ENCODE data around the gene CNTLN.

Gene CNTLN

GRCh38 chr9:17322882-17323864 is 188.3 kb downstream of the CNTLN start:
- no peak for TF ChIP-seq CTCF (IDR thresholded peaks at IDR 0.05; ENCODE audit: control insufficient read depth, insufficient read depth, low read depth, low read length, missing control alignments)
- DNase-seq (ENCODE audit: low read depth), result no peak
- no peak overlapping the region for H3K4me3 ChIP-seq (ENCODE audit: control insufficient read depth, low read depth, low read length)

GRCh38 chr9:17328331-17328730 is 193.5 kb downstream of the CNTLN start:
- no peak overlapping the region for H3K4me3 ChIP-seq (ENCODE audit: control insufficient read depth, low read depth, low read length)
- DNase-seq (ENCODE audit: low read depth), result no peak
- TF ChIP-seq CTCF (IDR thresholded peaks at IDR 0.05; ENCODE audit: control insufficient read depth, insufficient read depth, low read depth, low read length, missing control alignments), result no peak

- DNase-seq (ENCODE audit: low read depth), result no peak
- H3K4me3 ChIP-seq (ENCODE audit: control insufficient read depth, low read depth, low read length), result no peak overlapping the region
- no peak for TF ChIP-seq CTCF (IDR thresholded peaks at IDR 0.05; ENCODE audit: control insufficient read depth, insufficient read depth, low read depth, low read length, missing control alignments)
These were observed 195.3 kb downstream of the CNTLN start for GRCh38 chr9:17330097-17330496.

GRCh38 chr9:17332115-17332514 is 197.3 kb downstream of the CNTLN start:
- no peak for DNase-seq (ENCODE audit: low read depth)
- no peak overlapping the region for H3K4me3 ChIP-seq (ENCODE audit: control insufficient read depth, low read depth, low read length)

GRCh38 chr9:17339156-17339555 is 204.3 kb downstream of the CNTLN start:
- DNase-seq (ENCODE audit: low read depth), result no peak
- no peak for TF ChIP-seq CTCF (IDR thresholded peaks at IDR 0.05; ENCODE audit: control insufficient read depth, insufficient read depth, low read depth, low read length, missing control alignments)
- no peak overlapping the region for H3K4me3 ChIP-seq (ENCODE audit: control insufficient read depth, low read depth, low read length)

More at GRCh38 chr9:17332115-17332514, 197.3 kb downstream of the CNTLN start:
- no peak for TF ChIP-seq CTCF (IDR thresholded peaks at IDR 0.05; ENCODE audit: control insufficient read depth, insufficient read depth, low read depth, low read length, missing control alignments)

GRCh38 chr9:17342696-17343095 is 207.9 kb downstream of the CNTLN start:
- TF ChIP-seq CTCF (IDR thresholded peaks at IDR 0.05; ENCODE audit: control insufficient read depth, insufficient read depth, low read depth, low read length, missing control alignments), result no peak
- H3K4me3 ChIP-seq (ENCODE audit: control insufficient read depth, low read depth, low read length), result no peak overlapping the region
- no peak for DNase-seq (ENCODE audit: low read depth)
